AG04449 (cell line): ENCODE results near the gene THSD4.

Source experiments
- CTCF ChIA-PET: fragments of 350-600 bp; formaldehyde crosslinking; extraction: SDS; loops from one replicate; lab custom pipeline; 2021; ENCODE audit warnings: antibody characterized with exemption; lab: Yijun Ruan, JAX
- POLR2A ChIA-PET: fragments of 400-600, 350-600 bp; formaldehyde crosslinking; extraction: SDS; loops from one replicate; lab custom pipeline; 2020; ENCODE audit warnings: antibody characterized with exemption, inconsistent platforms; lab: Yijun Ruan, JAX
- DNase-seq: peaks from one replicate; pipeline ENCODE4 v3.0.0-alpha.2; 2010; ENCODE audit warnings: low read depth, low spot score
- H3K4me3 ChIP-seq: 2 replicates; pipeline ENCODE4 v1.5.1; 2011; ENCODE audit warnings: low read depth, mild to moderate bottlenecking, control low read depth, low read length
- CTCF ChIP-seq: IDR thresholded peaks from one replicate; pipeline ENCODE4 v1.5.1; 2011; ENCODE audit warnings: mild to moderate bottlenecking, moderate library complexity, low read length, control low read depth, inconsistent platforms; ENCODE audit not compliant: insufficient read depth; ENCODE audit errors: missing control alignments

Gene THSD4

GRCh38 chr15:71781179-71781964 is 666.1 kb downstream of the THSD4 start:
- no peak overlapping the region for H3K4me3 ChIP-seq
- ChIA-PET CTCF (interaction anchor here (0.6 to 5.0 kb wide), 18 partner anchors 9 to 907 kb away, joined by 3 to 59 read pairs (median 4); no protein-coding TSS in a partner anchor), POLR2A (interaction anchor here (1.1 kb wide), 1 partner anchor 10 kb away, joined by 5 read pairs; no protein-coding TSS in a partner anchor)
- peak; percentile 14 for DNase-seq
- no peak for TF ChIP-seq CTCF

DNA sequence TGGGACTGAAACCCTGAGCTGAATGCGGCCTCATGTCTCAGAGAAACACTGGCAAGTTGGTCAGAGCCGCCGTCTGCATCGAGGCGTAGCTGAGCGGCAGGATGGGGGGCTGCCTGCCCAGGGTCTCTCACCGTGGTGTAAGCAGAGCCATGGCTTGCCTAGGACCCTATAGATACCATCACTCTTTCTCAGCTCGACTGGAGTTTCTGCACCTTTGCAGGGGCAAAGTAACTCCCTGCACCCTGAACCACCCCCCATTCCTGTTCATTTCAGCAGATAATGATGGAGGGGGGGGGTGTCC is 666.6 kb downstream of the THSD4 start:
- H3K4me3 ChIP-seq, result no peak overlapping the region
- CTCF ChIA-PET, result interaction anchor here (0.9 to 5.0 kb wide), 9 partner anchors 8 to 374 kb away, joined by 3 to 59 read pairs (median 17); no protein-coding TSS in a partner anchor
- DNase-seq, result no peak
- POLR2A ChIA-PET, result interaction anchor here (1.1 kb wide), 1 partner anchor 9 kb away, joined by 5 read pairs; no protein-coding TSS in a partner anchor
- no peak for TF ChIP-seq CTCF

- no peak for DNase-seq
- H3K4me3 ChIP-seq, result no peak overlapping the region
- CTCF ChIA-PET, result interaction anchor here (1.6 to 5.0 kb wide), 3 partner anchors 30 to 39 kb away, joined by 10 to 59 read pairs (median 27); no protein-coding TSS in a partner anchor
- POLR2A ChIA-PET, result no interaction called here
- TF ChIP-seq CTCF, result no peak
Observed at GRCh38 chr15:71782422-71783165, 667.3 kb downstream of the THSD4 start.

GRCh38 chr15:71784719-71785118 is 669.4 kb downstream of the THSD4 start:
- no peak overlapping the region for H3K4me3 ChIP-seq
- TF ChIP-seq CTCF, result peak; percentile 27
- CTCF ChIA-PET, result interaction anchor here (0.7 to 2.2 kb wide), 5 partner anchors 13 to 334 kb away, joined by 3 to 12 read pairs (median 5); no protein-coding TSS in a partner anchor
- POLR2A ChIA-PET, result no interaction called here
- no peak for DNase-seq

DNA sequence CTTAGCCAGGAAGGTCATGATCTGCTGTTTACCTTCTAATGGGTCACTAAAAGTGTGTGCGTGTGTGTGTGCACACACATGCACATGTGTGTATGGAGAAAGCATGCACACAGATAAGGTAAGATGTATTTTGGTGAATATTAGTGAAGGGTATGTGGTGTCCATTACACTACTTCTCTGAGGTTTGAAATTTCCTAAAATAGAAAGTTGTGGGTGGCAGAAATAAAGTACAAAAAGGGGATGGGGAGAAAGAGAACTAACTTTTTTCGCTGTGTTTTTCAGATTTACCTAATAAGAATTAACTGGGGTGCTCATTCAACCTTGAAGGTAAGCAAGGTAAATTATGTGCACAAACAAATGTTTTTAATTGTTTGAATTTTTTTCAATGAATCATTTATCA is 670.7 kb downstream of the THSD4 start:
- no peak overlapping the region for H3K4me3 ChIP-seq
- POLR2A ChIA-PET, result no interaction called here
- CTCF ChIA-PET, result interaction anchor here (6.9 kb wide), 1 partner anchor 16 kb away, joined by 45 read pairs; no protein-coding TSS in a partner anchor
- TF ChIP-seq CTCF, result no peak
- no peak for DNase-seq

DNA sequence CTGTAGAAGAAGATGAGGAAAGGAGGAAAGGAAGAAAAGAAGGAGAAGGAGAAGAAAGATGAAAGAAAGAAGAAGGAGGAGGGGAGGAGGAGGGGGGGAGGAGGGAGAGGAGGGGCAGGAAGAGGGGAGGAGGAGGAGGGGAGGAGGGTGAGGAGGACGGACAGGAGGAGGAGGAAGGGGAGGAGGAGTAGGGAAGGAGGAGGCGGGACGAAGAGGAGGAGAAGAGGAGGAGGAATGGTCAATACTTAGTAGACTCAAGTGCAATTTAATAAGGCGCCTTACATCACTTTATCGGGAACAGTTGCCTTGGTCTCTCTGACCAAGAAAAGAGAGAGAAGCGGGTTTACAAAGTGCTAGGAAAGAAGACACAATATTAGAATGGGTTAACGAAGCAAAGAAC is 671.4 kb downstream of the THSD4 start:
- no peak overlapping the region for H3K4me3 ChIP-seq
- no peak for TF ChIP-seq CTCF
- DNase-seq, result no peak
- ChIA-PET CTCF (interaction anchor here (2.9 to 6.9 kb wide), 2 partner anchors 15 to 43 kb away, joined by 11 to 45 read pairs; no protein-coding TSS in a partner anchor), POLR2A (no interaction called here)
